ENCODE measurements around the gene SOX15. TPM values are rescaled to one million over a fixed set of nuclear protein-coding genes. Genes with fewer than 3 reads are reported as not detected.
A peak's percentile ranks its signal among the peaks of the same experiment; 100 is the strongest.

SOX15 gene
- total RNA-seq, 4 donors from 2014 or later, result 2.3 to 4.3 TPM; not detected in 2

DNA sequence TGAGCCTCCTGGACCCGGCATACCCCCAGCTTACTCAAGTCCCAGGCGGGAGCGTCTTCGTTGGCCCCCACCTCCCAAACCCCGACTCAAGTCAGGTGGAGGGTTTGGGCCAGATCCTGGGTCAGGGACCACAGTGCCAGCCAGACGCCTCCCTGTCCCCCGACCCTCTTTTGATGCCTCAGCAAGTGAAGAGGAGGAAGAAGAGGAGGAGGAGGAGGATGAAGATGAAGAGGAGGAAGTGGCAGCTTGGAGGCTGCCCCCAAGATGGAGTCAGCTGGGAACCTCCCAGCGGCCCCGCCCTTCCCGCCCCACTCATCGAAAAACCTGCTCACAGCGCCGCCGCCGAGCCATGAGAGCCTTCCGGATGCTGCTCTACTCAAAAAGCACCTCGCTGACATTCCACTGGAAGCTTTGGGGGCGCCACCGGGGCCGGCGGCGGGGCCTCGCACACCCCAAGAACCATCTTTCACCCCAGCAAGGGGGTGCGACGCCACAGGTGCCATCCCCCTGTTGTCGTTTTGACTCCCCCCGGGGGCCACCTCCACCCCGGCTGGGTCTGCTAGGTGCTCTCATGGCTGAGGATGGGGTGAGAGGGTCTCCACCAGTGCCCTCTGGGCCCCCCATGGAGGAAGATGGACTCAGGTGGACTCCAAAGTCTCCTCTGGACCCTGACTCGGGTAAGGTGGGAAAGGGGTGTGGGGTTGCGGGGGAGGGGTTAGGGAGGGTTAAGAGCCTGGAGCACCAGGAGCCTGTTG, 26.6 kb downstream of the SOX15 start:
- no peaks in the 10 kb centered on the region for H3K27me3 ChIP-seq
- H3K4me3 ChIP-seq, result peak overlapping the region in 1 of 4 donors; percentile 98
- H3K9me3 ChIP-seq, result no peaks in the 10 kb centered on the region
- TF ChIP-seq, protein P1, sequence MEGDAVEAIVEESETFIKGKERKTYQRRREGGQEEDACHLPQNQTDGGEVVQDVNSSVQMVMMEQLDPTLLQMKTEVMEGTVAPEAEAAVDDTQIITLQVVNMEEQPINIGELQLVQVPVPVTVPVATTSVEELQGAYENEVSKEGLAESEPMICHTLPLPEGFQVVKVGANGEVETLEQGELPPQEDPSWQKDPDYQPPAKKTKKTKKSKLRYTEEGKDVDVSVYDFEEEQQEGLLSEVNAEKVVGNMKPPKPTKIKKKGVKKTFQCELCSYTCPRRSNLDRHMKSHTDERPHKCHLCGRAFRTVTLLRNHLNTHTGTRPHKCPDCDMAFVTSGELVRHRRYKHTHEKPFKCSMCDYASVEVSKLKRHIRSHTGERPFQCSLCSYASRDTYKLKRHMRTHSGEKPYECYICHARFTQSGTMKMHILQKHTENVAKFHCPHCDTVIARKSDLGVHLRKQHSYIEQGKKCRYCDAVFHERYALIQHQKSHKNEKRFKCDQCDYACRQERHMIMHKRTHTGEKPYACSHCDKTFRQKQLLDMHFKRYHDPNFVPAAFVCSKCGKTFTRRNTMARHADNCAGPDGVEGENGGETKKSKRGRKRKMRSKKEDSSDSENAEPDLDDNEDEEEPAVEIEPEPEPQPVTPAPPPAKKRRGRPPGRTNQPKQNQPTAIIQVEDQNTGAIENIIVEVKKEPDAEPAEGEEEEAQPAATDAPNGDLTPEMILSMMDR (IDR thresholded peaks at IDR 0.05), result no peak
- 90% methylated on average over 30 of the region's 30 CpGs; no CpG with 5 or more reads in 1 of the 2 donors for WGBS, 2 donors (ENCODE audit: low coverage in 1 of 2)
- intact Hi-C loops (cut with DNase I; ENCODE audit: low total_unique reads), result no loop called here
- peaks cover 0 to 26% (median 13%) of the 10 kb centered on the region in 4 donors for H3K36me3 ChIP-seq
- peak overlapping the region in 1 of 4 donors; percentile 98 for H3K27ac ChIP-seq
- DNase-seq, result no peak
- peaks cover 36 to 49% (median 47%) of the 10 kb centered on the region in 4 donors for H3K4me1 ChIP-seq
- in situ Hi-C loops (cut with MboI; ENCODE audit: low pct_ligation_motif_present in 1 of 4, low pct_unique_long_range_greater_than_20kb in 1 of 4, low sequenced_read_pairs in 3 of 4), result no loop called here

DNA sequence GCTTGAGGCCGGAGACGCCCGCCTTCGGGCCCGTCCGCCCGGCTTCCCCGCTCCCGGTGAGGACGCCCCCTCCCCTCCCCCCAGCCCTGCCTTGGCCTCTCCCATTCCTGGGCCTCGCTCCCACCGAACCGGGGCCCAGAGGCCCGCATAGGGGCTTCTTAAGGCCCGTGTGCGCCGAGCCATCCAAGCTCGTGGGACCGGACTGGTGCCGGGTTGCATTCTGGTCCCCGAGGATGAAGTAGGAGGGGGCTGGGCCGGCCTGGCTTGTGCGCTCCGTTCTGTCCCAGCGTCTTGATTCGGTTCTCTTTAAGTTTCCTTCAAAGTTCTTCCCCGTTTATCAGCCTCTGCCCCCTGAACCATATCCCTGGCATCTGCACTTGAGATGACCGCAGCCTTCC, 27.7 kb downstream of the SOX15 start:
- H3K27me3 ChIP-seq, result no peaks in the 10 kb centered on the region
- H3K9me3 ChIP-seq, result no peaks in the 10 kb centered on the region
- peaks cover 45 to 60% (median 56%) of the 10 kb centered on the region in 4 donors for H3K4me1 ChIP-seq
- DNase-seq, result no peak
- in situ Hi-C loops (cut with MboI; ENCODE audit: low pct_ligation_motif_present in 1 of 4, low pct_unique_long_range_greater_than_20kb in 1 of 4, low sequenced_read_pairs in 3 of 4) (no loop called here), intact Hi-C loops (cut with DNase I; ENCODE audit: low total_unique reads) (no loop called here)
- TF ChIP-seq POLR2AphosphoS5 (IDR thresholded peaks at IDR 0.05) (no peak), POLR2A (IDR thresholded peaks at IDR 0.05) (no peak), EP300 (IDR thresholded peaks at IDR 0.05; ENCODE audit: low read depth) (no peak)
- TF ChIP-seq, protein P1 (IDR thresholded peaks at IDR 0.05), result no peak
- 0% methylated on average over 28 of the region's 28 CpGs; no CpG with 5 or more reads in 1 of the 2 donors for WGBS, 2 donors (ENCODE audit: low coverage in 1 of 2)
- H3K36me3 ChIP-seq, result peaks cover 0 to 26% (median 11%) of the 10 kb centered on the region in 4 donors
- peak overlapping the region; percentile 72 to 98 (median 83) for H3K4me3 ChIP-seq
- peak overlapping the region; percentile 93 to 98 (median 98) for H3K27ac ChIP-seq

DNA sequence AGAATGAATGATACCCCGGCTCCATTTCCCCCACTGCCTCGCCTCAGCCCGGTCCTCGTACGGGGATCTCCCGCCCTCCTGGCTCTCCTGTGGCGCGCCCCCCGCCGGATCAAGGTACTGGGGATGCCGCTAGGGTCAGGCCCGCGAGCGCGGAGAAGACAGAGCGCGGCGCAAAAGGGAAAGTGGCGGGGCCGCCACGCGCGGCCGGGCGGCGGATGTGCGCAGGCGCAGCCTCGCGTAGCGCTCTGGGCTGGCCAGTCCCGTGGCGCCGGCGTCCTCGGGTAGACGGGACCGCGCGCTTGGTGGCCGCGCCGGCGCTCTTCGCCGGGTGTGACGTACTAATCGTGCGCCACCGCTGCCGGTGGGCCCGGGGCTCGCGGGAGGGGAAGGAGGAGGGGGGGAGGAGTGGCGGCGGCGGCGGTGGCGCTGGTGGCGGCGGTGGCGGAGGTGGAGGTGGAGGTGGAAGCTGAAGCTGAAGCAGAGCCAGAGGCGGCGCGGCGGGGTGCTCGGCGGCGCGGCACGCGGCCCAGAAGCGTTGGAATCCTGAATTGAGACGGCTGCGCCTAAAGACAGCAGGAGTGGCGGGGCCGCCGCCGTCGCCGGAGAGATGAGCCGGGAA, 28.2 kb downstream of the SOX15 start, which contains the start of gene SENP3:
TSS of gene SENP3 (plus strand) at position 331 of the 619 bp plus-strand sequence. CDS start 1,158 bp downstream, outside the sequence.
- H3K9me3 ChIP-seq, result no peaks in the 10 kb centered on the region

More for the DNA sequence above, 28.2 kb downstream of the SOX15 start, which contains the start of gene SENP3:
- in situ Hi-C loops (cut with MboI; ENCODE audit: low pct_ligation_motif_present in 1 of 4, low pct_unique_long_range_greater_than_20kb in 1 of 4, low sequenced_read_pairs in 3 of 4), result no loop called here
- intact Hi-C loops (cut with DNase I; ENCODE audit: low total_unique reads), result no loop called here
- peak within 1 kb of the TSS; percentile 93 to 98 (median 98) for H3K27ac ChIP-seq
- H3K4me3 ChIP-seq, result peak within 1 kb of the TSS; percentile 72 to 98 (median 83)
- H3K27me3 ChIP-seq, result no peaks in the 10 kb centered on the region
- peaks cover 46 to 64% (median 60%) of the 10 kb centered on the region in 4 donors for H3K4me1 ChIP-seq
- peak; percentile 93 for DNase-seq
- WGBS, 2 donors (ENCODE audit: low coverage in 1 of 2), result 0% methylated on average over 66 of the region's 82 CpGs; no CpG with 5 or more reads in 1 of the 2 donors
- TF ChIP-seq, protein P1 (IDR thresholded peaks at IDR 0.05), result no peak
- peak; percentile 62 for TF ChIP-seq POLR2A (IDR thresholded peaks at IDR 0.05)
- TF ChIP-seq POLR2AphosphoS5 (IDR thresholded peaks at IDR 0.05), result peak; percentile 62 to 77 (median 66)
- H3K36me3 ChIP-seq, result peaks cover 0 to 26% (median 9%) of the 10 kb centered on the region in 4 donors
